ENCODE data around the gene STXBP5.
"Not testable (repeated sequence)": the region's sequence is repeated elsewhere in the genome, so short reads cannot be mapped to it uniquely, and the experiment has no call there.

Gene STXBP5

GRCh38 chr6:147251072-147251471 is 46.9 kb downstream of the STXBP5 start:
- no peak for DNase-seq

DNA sequence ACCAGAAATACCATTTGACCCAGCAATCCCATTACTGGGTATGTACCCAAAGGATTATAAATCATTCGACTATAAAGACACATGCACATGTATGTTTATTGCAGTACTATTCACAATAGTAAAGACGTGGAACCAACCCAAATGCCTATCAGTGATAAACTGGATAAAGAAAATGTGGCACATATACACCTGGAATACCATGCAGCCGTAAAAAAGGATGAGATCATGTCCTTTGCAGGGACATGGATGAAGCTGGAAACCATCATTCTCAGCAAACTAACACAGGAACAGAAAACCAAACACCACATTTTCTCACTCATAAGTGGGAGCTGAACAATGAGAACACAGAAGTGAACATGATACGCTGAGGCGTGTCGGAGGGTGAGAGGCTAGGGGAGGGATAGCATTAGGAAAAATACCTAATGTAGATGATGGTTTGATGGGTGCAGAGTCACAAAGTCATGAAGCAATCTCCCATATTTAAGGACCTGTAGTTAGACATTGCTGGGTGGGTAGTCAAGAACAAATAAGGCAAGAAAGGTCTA is 50.8 kb downstream of the STXBP5 start:
- not testable (repeated sequence) for DNase-seq

GRCh38 chr6:147255948-147256674 is 51.9 kb downstream of the STXBP5 start:
- no peak for DNase-seq

DNA sequence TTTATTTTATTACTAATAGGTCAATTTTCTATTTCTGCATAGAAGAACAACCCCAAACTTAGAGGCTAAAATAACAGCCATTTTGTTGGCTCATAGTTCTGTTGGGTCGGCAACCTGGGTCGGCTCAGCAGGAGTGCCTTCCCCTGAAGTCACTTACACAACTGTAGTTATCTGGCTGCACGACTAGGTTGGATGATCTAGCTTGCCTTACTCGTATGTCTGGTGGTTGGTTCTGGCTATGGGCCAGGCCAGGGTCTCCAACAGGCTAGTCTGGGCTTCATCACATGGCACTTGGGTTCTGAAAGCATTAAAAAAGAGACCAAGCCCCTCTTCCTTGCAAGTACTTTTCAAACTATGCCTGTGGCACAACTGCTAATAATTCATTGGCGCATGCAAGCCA is 53.5 kb downstream of the STXBP5 start:
- DNase-seq = no peak

DNA sequence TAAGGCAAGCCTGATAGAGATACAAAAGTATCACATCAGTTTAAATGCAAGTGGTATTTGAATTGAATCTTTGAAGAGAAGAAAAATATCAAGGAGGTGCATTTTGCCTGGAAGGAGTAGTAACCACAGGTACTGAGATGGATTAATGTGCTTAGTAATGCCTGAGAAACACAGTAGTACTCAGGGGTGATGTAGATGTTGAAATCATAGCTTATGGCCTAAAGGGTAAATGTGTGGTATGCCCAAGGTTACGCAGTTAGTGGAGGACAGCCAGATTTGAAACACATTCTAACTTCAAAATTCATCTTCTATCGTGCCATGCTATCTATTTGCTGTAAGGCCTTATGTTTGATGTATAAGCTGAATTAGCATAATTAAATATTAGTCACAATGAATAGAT is 55.9 kb downstream of the STXBP5 start:
- DNase-seq = no peak

DNA sequence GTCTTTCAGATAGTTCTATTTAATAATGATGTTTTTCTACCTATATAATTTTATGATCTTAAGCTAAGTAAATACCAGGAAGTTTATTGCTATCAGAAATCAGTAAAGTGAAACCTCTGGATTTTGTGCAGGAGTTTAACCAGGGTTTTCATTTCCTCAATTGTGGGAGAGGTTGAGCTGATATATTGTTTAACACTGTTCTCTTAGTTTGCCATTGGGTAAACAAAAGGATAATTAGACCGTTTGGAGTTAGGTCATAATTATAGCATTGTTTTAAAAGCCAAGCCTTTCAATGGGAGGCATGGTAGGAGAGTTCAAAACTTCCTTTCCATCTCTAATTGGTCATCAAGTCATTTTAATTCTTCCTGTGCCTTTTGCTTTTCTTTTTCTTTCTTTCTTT is 58.7 kb downstream of the STXBP5 start:
- DNase-seq = no peak

GRCh38 chr6:147266821-147267220 is 62.6 kb downstream of the STXBP5 start:
- no peak for DNase-seq

DNA sequence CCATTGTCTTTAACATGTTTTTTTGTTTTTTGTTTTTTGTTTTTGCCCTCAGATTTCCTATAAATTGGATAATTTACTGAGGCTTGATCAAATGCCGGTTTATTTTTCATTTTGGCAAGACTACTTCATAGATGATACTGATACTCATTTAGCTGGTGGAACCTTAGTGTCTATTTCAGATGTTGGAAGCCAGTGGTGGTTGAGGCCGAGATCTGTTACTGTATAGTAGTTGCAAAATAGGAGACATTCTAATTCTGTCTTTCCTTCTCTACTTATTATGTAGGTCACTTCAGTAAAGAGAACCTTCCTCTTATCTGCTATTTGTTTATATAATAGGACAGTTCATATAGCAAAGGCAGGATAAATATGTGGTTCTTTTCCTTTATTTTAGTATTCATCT is 63.4 kb downstream of the STXBP5 start:
- DNase-seq = no peak

DNA sequence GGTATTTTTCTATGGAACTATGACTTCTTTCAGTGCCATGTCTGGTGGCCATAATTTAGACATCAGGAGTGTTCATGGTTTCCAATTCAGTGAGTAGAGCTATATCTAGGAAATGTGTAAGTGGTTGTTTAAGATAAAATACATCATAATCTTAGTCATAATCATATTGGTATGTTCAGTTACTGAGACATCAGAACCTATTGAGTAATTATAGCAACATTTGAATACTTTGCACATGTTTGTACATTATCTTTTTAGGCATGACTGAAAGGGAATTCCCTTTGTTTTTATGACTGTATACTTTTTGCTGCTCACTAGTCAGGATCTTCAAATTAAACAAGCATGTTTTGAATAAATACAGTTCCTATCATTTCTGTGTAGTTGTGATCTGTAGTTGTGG is 64.0 kb downstream of the STXBP5 start:
- peak; percentile 25 for DNase-seq

- no peak for DNase-seq
Measured at GRCh38 chr6:147274012-147274411, 69.8 kb downstream of the STXBP5 start.

GRCh38 chr6:147274776-147275175 is 70.6 kb downstream of the STXBP5 start:
- no peak for DNase-seq

DNA sequence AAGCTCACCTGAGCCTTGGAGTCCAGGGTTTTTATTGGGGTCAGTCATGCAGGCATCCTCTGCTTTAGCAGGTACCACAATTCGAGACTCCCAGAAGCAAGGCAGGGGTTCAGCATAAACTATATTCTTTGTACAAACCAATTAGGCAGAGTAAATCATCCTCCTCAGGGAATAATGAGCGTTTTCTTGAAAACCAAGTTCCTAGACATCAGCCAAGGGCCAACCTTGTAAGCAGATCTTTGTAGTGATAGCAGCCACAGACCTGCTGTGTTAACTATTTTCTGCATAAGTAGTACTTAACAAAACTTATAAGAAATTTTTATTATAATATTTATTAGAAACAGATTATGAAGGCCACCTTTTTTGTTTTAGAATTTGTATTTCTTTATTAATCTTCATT is 74.7 kb downstream of the STXBP5 start:
- no peak for DNase-seq

DNA sequence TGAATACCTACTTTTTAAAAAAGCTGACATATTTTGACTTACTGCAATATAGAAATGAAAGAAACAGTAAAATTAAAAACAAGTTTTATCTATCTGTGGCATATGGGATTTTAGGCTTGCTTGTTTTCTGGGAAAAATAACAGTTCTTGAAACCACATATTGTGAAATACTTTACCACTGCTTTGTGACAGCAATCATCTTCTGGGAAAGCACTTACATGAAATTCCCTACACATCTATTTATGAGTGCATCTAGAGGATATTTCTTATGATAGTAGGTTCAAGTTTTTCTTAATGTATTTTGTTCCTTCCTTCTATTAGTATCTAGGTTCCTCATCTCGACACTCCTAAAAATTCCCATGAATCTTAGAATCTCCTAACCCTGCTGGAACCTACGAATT is 75.2 kb downstream of the STXBP5 start:
- peak; percentile 61 for DNase-seq

GRCh38 chr6:147281895-147282565 is 77.8 kb downstream of the STXBP5 start:
- no peak for DNase-seq

- DNase-seq = no peak
Measured at GRCh38 chr6:147282566-147282959, 78.3 kb downstream of the STXBP5 start.

DNA sequence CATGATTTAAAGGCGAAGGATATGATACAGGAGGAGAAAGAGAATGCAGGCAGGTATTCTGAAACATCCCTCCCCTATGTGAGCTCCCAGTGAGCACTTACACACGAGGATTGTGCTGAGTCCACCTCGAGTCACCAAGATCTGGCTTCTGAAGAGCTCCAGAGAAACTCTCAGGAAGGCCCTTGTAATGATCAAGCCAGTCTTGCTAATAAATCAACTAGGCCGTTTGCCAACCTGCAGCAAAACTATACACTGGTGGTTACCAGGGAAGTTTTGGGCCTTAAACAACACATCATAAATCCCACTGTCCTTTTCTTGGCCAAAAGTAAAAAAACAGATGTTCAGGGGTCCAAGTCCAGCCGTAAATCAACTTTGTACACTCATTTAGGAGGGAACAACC is 79.2 kb downstream of the STXBP5 start:
- DNase-seq = peak; percentile 77

- peak; percentile 49 for DNase-seq
Measured at GRCh38 chr6:147285087-147285855, 81.1 kb downstream of the STXBP5 start.

GRCh38 chr6:147287869-147288271 is 83.7 kb downstream of the STXBP5 start:
- peak; percentile 49 for DNase-seq

GRCh38 chr6:147297124-147297523 is 92.9 kb downstream of the STXBP5 start:
- no peak for DNase-seq

DNA sequence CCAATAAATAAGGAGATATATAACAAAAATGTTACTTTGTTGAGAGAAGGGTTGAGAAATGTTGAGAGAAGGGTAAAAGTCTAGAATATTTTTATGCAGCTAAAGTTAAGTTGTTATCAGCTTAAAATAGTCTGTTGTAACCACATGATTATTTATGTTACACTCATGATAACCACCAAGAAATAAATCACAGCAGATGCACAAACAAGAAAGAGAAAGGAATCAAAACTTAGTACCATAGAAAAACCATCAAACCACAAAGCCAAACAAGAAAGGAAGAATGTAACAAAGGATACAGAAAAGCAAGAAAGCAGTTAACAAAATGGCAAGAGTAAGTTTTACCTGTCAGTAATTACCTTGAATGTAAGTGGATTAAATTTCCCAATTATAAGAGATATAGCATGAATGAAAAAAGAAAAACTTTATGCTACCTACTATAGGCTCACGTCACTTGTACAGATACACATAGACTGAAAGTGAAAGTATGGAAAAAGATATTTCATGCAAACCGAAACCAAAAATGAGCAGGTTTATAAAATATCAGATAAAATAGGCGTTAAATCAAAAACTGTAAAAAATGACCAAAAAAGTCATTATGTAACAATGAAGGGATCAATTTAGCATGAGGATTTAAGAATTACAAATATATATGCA is 93.6 kb downstream of the STXBP5 start:
- DNase-seq = no peak

DNA sequence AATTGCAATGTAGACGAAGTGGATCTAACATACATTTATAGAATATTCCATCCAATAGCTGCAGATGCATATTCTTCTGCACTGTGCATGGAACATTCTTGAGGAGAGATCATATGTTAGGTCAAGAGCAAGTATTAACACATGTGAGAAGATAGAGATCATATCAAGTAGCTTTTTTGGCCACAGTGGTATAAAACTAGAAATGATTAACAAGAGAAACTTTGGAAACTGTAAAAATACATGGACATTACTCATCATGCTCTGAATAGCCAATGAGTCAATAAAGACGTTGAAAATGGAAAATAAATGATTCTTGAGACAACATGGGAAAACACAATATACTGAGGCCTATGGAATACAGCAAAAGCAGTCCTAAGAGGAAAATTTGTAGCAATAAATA is 94.2 kb downstream of the STXBP5 start:
- no peak for DNase-seq

GRCh38 chr6:147299035-147299434 is 94.8 kb downstream of the STXBP5 start:
- no peak for DNase-seq

GRCh38 chr6:147301070-147301469 is 96.9 kb downstream of the STXBP5 start:
- DNase-seq = no peak
